ENCODE measurements around the gene CPNE6. TPM values are rescaled to one million over a fixed set of nuclear protein-coding genes. Genes with fewer than 3 reads are reported as not detected.
"Not testable (repeated sequence)": the region's sequence is repeated elsewhere in the genome, so short reads cannot be mapped to it uniquely, and the experiment has no call there.

The CPNE6 gene
- total RNA-seq, 6 donors from 2014 or later: not detected

- 86 to 96% methylated on average over 12 to 13 of the region's 13 CpGs for WGBS, 2 donors
Measured at GRCh38 chr14:24103451-24103850, 32.1 kb downstream of the CPNE6 start.

GRCh38 chr14:24105609-24106239 is 34.4 kb downstream of the CPNE6 start:
- not testable (repeated sequence) for DNase-seq; H3K27me3 ChIP-seq; H3K27ac ChIP-seq; ATAC-seq (ENCODE audit: low FRiP score in 2 of 2); H3K4me3 ChIP-seq; H3K9me3 ChIP-seq
- WGBS, 2 donors: 88 to 95% methylated on average over 8 of the region's 8 CpGs
- Histone ChIP-seq H3K36me3 (peaks cover 0 to 25% (median 16%) of the 10 kb centered on the region in 4 donors), H3K4me1 (peaks cover 8 to 19% (median 12%) of the 10 kb centered on the region in 4 donors)

More at GRCh38 chr14:24103451-24103850, 32.1 kb downstream of the CPNE6 start:
- DNase-seq (no peak), ATAC-seq (ENCODE audit: low FRiP score in 2 of 2) (no peak)
- H3K36me3 ChIP-seq: peaks cover 3 to 48% (median 35%) of the 10 kb centered on the region in 4 donors
- H3K27me3 ChIP-seq: no peaks in the 10 kb centered on the region
- no peak overlapping the region for H3K4me3 ChIP-seq
- no peak overlapping the region for H3K27ac ChIP-seq
- peaks cover under 1 to 8% (median under 1%) of the 10 kb centered on the region in 4 donors for H3K4me1 ChIP-seq
- no peaks in the 10 kb centered on the region for H3K9me3 ChIP-seq
- TF ChIP-seq CTCF (IDR thresholded peaks at IDR 0.05) (no peak), POLR2A (IDR thresholded peaks at IDR 0.05) (no peak), EP300 (IDR thresholded peaks at IDR 0.05) (no peak), POLR2AphosphoS5 (IDR thresholded peaks at IDR 0.05) (no peak)

GRCh38 chr14:24106672-24107271 is 35.4 kb downstream of the CPNE6 start:
- Histone ChIP-seq H3K4me3 (no peak overlapping the region), H3K9me3 (no peaks in the 10 kb centered on the region), H3K4me1 (peaks cover 8 to 22% (median 12%) of the 10 kb centered on the region in 4 donors), H3K36me3 (peaks cover 0 to 16% (median 9%) of the 10 kb centered on the region in 4 donors), H3K27ac (no peak overlapping the region), H3K27me3 (no peaks in the 10 kb centered on the region)
- TF ChIP-seq POLR2A (IDR thresholded peaks at IDR 0.05) (no peak), EP300 (IDR thresholded peaks at IDR 0.05) (no peak), CTCF (IDR thresholded peaks at IDR 0.05) (no peak)
- ATAC-seq (ENCODE audit: low FRiP score in 2 of 2) (no peak), DNase-seq (no peak)
- 85 to 86% methylated on average over 4 of the region's 4 CpGs for WGBS, 2 donors

- Histone ChIP-seq H3K4me1 (peaks cover 9 to 24% (median 15%) of the 10 kb centered on the region in 4 donors), H3K36me3 (peaks cover 0 to 8% (median 5%) of the 10 kb centered on the region in 4 donors), H3K27me3 (no peaks in the 10 kb centered on the region), H3K4me3 (no peak overlapping the region), H3K9me3 (no peaks in the 10 kb centered on the region), H3K27ac (peak overlapping the region; percentile 18 to 63 (median 52))
- DNase-seq (no peak), ATAC-seq (ENCODE audit: low FRiP score in 2 of 2) (no peak)
- 45 to 46% methylated on average over 5 of the region's 5 CpGs for WGBS, 2 donors
- no peak for TF ChIP-seq CTCF (IDR thresholded peaks at IDR 0.05)
- TF ChIP-seq POLR2A (IDR thresholded peaks at IDR 0.05): no peak
Measured at GRCh38 chr14:24108336-24108874, 37.0 kb downstream of the CPNE6 start.

GRCh38 chr14:24110060-24110459 is 38.7 kb downstream of the CPNE6 start:
- no peaks in the 10 kb centered on the region for H3K27me3 ChIP-seq
- H3K27ac ChIP-seq: peak overlapping the region in 2 of 4 donors; percentile 10 to 18
- H3K9me3 ChIP-seq: no peaks in the 10 kb centered on the region
- H3K36me3 ChIP-seq: no peaks in the 10 kb centered on the region
- H3K4me1 ChIP-seq: peaks cover 9 to 26% (median 17%) of the 10 kb centered on the region in 4 donors
- DNase-seq: peak in 1 of 2 donors; percentile 73
- no peak overlapping the region for H3K4me3 ChIP-seq
- no peak for TF ChIP-seq POLR2AphosphoS5 (IDR thresholded peaks at IDR 0.05)
- no peak for TF ChIP-seq CTCF (IDR thresholded peaks at IDR 0.05)
- TF ChIP-seq POLR2A (IDR thresholded peaks at IDR 0.05): no peak
- no peak for TF ChIP-seq EP300 (IDR thresholded peaks at IDR 0.05)
- no peak for ATAC-seq (ENCODE audit: low FRiP score in 2 of 2)
- WGBS, 2 donors: 64 to 76% methylated on average over 9 of the region's 9 CpGs

All from upper lobe of left lung (tissue), 6 donors.